Measurements from ENCODE around the gene GOLGA8G.
"Not testable (repeated sequence)": the region's sequence is repeated elsewhere in the genome, so short reads cannot be mapped to it uniquely, and the experiment has no call there.

The GOLGA8G gene, protein sequence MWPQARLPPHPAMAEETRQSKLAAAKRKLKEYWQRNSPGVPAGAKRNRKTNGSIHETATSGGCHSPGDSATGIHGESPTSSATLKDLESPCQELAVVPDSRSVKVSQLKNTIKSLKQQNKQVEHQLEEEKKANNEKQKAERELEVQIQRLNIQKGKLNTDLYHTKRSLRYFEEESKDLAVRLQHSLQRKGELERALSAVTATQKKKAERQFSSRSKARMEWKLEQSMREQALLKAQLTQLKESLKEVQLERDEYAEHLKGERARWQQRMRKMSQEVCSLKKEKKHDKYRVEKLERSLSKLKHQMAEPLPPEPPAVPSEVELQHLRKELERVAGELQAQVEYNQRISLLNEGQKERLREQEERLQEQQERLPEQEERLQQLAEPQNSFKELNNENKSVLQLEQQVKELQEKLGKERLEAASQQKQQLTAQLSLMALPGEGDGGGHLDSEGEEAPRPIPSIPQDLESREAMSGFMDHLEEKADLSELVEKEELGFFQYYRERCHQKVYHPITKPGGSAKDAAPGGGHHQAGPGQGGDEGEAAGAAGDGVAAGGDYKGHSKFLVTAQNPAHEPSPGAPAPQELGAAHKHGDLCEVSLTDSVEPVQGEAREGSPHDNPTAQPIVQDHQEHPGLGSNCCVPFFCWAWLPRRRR

DNA sequence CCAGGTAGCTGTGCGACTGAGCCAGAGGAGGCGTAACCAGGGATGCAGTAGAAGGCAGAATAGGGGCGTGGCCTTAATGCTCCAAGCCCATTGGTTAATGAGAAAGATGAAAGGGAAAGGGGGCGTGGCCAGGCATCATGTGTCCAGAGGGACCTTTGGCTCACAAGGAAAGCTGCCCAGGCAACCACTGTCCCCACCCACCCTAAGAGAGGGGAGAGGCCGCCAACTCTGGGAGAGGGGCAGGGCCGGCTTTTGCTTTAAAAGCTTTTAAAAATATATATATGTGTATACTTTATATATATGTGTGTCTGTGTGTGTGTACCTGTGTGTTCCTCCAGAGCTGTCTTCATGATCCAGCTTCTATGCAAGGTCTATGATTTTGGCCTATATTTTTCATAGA is at the start of gene GOLGA8G:
Gene GOLGA8G (minus strand): TSS at position 18 of the 400 bp plus-strand sequence. CDS start 62 bp downstream, outside the sequence.
- not testable (repeated sequence) for DNase-seq

DNA sequence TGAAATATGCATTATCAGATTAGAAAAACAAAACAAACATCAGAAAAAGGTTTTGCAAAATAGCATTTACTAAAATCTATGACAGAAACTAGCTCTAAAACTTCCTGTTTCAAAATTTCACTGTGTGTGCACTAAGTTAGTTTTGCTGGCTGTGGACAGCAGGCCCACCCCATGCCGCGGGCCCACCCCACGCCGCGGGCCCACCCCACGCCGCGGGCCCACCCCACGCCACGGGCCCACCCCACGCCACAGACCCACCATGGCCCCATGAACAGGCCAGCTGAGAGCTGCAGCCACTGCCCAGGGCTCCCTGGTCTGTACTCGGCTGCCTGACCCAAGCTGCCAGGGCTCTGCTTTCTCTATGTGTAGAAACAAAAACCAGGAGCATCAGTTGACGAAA is 40.6 kb upstream of the GOLGA8G start:
- DNase-seq: not testable (repeated sequence)

DNA sequence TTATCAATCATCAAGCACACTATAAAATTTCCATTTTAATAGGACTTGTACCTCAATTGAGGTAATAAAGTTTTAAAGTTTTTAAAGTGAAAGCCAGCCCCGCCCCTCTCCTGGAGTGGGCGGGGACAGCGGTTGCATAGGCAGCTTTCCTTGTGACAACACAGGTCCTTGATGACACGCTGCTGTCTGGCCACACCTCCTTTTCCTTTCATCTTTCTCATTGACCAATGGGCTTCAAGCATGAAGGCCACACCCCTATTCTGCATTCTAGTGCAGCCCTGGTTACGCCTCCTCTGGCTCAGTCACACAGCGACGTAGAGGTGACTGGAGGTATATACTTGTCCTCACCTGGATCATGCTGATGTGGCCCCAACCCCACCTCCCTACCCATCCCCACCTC is 20.5 kb upstream of the GOLGA8G start, which contains the start of gene GOLGA6L25:
Gene GOLGA6L25 (plus strand): TSS at position 301 of the 400 bp plus-strand sequence. CDS start 61 bp downstream, at position 362.
- not testable (repeated sequence) for DNase-seq

DNA sequence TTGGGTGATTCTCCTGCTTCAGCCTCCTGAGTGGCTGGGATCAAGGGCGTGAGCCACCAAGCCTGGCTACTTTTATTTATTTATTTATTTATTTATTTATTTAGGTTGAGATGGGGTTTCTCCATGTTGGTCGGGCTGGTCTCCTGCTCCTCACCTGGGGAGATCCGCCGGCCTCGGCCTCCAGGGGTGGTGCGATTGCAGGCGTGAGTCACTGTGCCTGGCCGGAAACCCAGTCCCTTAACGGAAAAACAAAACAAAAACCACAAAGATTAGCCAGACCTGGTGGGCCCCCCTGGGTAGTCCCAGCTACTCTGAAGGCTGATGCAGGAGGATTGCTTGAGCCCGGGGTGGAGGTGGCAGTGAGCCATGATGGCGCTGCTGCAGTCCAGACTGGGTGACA is 17.6 kb downstream of the GOLGA8G start:
- DNase-seq: not testable (repeated sequence)

DNA sequence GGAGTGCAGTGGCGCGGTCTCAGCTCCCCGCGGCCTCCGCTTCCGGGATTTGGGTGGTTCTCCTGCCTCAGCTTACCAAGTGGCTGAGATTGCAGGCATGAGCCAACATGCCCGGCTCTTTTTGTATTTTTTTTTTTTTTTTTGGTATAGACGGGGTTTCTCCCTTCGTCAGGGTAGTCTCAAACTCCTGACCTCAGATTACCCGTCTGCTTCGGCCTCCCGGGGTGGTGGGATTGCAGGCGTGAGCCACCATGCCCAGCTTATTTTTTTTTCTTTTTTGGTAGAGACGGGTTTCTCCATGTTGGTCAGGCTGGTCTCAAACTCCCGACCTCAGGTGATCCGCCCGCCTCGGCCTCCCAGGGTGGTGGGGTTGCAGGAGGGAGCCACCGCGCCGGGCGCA is 18.6 kb downstream of the GOLGA8G start:
- not testable (repeated sequence) for DNase-seq

DNA sequence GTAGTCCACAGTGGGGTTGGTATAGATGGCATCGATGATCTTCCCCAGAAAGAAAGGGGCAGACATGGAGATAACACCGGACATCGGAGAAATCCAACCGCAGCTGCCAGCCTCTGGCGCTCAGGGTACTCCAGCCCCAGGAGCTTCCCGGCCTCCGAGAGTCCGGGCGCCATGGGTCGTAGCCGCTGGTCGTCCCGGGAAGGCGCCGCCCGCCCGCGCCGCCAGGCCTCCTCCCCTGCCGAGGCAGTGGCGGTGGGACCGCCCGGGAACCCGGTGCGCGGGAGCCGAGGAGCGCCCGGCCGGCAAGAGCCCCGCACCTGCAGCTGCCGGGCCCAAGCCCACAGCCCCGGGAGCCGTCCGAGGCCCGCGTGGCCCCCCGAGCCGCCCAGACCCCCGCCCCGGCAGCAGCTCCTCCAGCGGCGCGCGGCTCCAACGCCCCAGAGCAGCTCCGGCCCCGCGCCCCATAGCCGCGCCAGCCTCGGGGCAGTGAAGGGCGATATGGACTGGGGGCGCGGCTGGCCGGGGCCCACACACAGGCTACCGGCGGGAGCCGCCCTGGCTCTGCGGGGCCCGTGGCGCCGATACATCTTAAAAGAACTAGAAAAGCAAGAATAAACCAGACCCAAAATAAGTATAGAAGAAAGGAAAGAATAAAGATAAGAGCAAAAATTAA is 24.4 kb downstream of the GOLGA8G start:
- not testable (repeated sequence) for DNase-seq

DNA sequence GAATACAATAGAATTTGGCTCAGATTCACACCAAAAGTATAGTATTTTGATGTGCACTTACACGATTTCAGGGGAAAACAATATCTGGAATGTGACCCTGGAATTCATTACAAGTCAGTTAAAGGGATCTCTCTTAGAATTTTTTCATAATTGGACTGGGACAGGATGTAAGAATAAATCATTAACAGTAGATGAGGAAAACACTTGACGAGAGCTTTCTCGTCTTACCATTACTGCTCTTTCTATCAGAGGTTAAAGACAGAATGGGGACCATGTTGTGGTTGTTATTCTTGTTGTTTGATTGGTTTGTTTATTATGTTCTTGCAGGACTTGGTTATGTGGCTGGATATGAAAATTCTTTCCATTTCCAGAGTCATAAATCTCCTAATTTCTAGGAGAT is 51.4 kb downstream of the GOLGA8G start:
- DNase-seq: not testable (repeated sequence)
